Hepatocyte (in vitro differentiated cells): Measurements from ENCODE around the gene ALDH5A1.

Source experiments
- EZH2 ChIP-seq: fragments of 200-600 bp; sonication (generic); IDR thresholded peaks from 2 replicates; pipeline ENCODE4 v1.6.1; 2016; ENCODE audit warnings: antibody characterized with exemption, mild to moderate bottlenecking, borderline replicate concordance
- EZH2phosphoT487 ChIP-seq: fragments of 200-600 bp; sonication (generic); IDR thresholded peaks from one replicate; pipeline ENCODE4 v1.6.1; 2018; ENCODE audit warnings: antibody characterized with exemption, mild to moderate bottlenecking, low read depth, moderate library complexity; ENCODE audit not compliant: unreplicated experiment, severe bottlenecking
- TF ChIP-seq, protein P1 (sequence below): fragments of 200-600 bp; sonication (generic); IDR thresholded peaks from 2 replicates; pipeline ENCODE4 v1.5.1; 2016; ENCODE audit warnings: antibody characterized with exemption, mild to moderate bottlenecking; ENCODE audit not compliant: poor library complexity

DNA sequence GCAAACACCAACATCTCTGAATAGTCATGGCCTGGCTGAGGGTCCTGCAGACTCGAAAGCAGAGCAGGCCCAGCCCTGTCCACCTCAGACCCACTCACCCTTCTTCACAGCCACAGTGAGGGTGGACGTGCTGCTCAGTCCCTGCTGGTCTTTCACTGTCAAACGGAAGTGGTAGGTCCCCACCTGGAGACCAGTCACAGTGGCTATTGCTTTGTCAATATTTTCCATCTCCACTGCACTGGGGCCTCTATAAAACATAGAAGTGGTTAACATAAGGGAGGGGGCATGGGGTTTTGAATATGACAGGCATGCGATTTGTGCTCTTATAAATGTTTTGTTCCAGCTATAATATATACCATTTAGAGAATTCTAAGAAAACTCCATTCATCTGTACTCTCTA, 73.9 kb downstream of the ALDH5A1 start:
- TF ChIP-seq EZH2phosphoT487 (no peak), EZH2 (no peak)
- TF ChIP-seq, protein P1, sequence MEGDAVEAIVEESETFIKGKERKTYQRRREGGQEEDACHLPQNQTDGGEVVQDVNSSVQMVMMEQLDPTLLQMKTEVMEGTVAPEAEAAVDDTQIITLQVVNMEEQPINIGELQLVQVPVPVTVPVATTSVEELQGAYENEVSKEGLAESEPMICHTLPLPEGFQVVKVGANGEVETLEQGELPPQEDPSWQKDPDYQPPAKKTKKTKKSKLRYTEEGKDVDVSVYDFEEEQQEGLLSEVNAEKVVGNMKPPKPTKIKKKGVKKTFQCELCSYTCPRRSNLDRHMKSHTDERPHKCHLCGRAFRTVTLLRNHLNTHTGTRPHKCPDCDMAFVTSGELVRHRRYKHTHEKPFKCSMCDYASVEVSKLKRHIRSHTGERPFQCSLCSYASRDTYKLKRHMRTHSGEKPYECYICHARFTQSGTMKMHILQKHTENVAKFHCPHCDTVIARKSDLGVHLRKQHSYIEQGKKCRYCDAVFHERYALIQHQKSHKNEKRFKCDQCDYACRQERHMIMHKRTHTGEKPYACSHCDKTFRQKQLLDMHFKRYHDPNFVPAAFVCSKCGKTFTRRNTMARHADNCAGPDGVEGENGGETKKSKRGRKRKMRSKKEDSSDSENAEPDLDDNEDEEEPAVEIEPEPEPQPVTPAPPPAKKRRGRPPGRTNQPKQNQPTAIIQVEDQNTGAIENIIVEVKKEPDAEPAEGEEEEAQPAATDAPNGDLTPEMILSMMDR = no peak
